MM.1S (cell line): Measurements from ENCODE around the gene ZP2.
"Not testable (repeated sequence)": the region's sequence is repeated elsewhere in the genome, so short reads cannot be mapped to it uniquely, and the experiment has no call there.

Experiments used
- EZH2 ChIP-seq: fragments of 300-600 bp; sonication (generic); optimal IDR thresholded peaks from 2 replicates; pipeline ENCODE3; 2017; ENCODE audit warnings: low read depth, mild to moderate bottlenecking, antibody characterized with exemption, low read length, mixed read lengths
- EZH2phosphoT487 ChIP-seq: fragments of 300-600 bp; sonication (generic); IDR thresholded peaks from 2 replicates; pipeline ENCODE4 v1.6.1; 2018; ENCODE audit warnings: antibody characterized with exemption, low read length
- TF ChIP-seq, protein P1 (sequence below): fragments of 300-600 bp; sonication (generic); IDR thresholded peaks from 2 replicates; pipeline ENCODE4 v1.5.1; 2016; ENCODE audit warnings: antibody characterized with exemption, low read length, mixed read lengths

DNA sequence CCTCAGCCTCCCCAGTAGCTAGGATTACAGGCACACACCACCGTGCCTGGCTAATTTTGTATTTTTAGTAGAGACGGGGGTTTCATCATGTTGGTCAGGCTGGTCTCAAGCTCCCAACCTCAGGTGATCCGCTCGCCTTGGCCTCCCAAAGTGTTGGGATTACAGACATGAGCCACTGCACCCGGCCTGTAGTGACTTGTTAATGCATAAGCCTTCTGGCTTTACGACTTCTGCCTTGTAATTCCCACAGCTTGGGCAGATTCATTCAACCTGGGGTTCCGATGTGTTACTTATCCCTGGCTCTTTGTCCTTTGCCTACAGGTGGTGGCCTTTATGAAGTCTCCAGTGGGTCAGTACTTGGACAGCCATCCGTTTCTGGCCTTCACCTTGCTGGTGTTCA lies 41.3 kb downstream of the ZP2 start:
- TF ChIP-seq, protein P1, sequence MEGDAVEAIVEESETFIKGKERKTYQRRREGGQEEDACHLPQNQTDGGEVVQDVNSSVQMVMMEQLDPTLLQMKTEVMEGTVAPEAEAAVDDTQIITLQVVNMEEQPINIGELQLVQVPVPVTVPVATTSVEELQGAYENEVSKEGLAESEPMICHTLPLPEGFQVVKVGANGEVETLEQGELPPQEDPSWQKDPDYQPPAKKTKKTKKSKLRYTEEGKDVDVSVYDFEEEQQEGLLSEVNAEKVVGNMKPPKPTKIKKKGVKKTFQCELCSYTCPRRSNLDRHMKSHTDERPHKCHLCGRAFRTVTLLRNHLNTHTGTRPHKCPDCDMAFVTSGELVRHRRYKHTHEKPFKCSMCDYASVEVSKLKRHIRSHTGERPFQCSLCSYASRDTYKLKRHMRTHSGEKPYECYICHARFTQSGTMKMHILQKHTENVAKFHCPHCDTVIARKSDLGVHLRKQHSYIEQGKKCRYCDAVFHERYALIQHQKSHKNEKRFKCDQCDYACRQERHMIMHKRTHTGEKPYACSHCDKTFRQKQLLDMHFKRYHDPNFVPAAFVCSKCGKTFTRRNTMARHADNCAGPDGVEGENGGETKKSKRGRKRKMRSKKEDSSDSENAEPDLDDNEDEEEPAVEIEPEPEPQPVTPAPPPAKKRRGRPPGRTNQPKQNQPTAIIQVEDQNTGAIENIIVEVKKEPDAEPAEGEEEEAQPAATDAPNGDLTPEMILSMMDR, result not testable (repeated sequence)
- not testable (repeated sequence) for TF ChIP-seq EZH2phosphoT487, EZH2
